A673 (cell line): ENCODE results near the gene CELF5.

Experiments used
- EZH2 ChIP-seq: fragments of 200-600 bp; sonication (generic); IDR thresholded peaks from 2 replicates; pipeline ENCODE4 v1.6.1; 2017; ENCODE audit warnings: borderline replicate concordance, low read depth, mild to moderate bottlenecking, mixed read lengths, antibody characterized with exemption, low read length; ENCODE audit not compliant: poor library complexity, severe bottlenecking
- TF ChIP-seq, protein P1 (sequence below): fragments of 300-800, 200-600 bp; sonication (generic); conservative IDR thresholded peaks from 2 replicates; pipeline ENCODE4 v1.5.1; 2017; ENCODE audit warnings: low read depth, mild to moderate bottlenecking, antibody characterized with exemption, low read length, moderate library complexity, mixed read lengths

DNA sequence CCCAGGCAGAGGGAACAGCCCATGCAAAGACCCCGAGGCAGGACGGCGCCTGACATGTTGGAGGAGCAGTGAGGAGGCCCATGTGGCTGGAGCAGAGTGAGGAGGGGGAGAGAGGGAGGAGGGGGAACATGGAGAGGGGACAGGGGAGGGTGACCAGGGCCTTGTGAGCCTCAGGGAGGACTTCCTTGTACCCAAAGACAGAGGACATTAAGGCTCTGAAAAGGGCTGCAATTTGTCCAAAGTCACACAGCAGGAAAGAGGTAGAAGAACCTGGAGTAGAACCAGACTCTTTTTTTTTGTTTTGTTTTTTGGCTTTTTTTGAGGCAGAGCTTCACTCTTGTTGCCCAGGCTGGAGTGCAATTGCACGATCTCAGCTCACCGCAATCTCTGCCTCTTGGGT is 67.2 kb downstream of the CELF5 start:
- TF ChIP-seq, protein P1, sequence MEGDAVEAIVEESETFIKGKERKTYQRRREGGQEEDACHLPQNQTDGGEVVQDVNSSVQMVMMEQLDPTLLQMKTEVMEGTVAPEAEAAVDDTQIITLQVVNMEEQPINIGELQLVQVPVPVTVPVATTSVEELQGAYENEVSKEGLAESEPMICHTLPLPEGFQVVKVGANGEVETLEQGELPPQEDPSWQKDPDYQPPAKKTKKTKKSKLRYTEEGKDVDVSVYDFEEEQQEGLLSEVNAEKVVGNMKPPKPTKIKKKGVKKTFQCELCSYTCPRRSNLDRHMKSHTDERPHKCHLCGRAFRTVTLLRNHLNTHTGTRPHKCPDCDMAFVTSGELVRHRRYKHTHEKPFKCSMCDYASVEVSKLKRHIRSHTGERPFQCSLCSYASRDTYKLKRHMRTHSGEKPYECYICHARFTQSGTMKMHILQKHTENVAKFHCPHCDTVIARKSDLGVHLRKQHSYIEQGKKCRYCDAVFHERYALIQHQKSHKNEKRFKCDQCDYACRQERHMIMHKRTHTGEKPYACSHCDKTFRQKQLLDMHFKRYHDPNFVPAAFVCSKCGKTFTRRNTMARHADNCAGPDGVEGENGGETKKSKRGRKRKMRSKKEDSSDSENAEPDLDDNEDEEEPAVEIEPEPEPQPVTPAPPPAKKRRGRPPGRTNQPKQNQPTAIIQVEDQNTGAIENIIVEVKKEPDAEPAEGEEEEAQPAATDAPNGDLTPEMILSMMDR, result no peak
- TF ChIP-seq EZH2, result no peak
